Thyroid gland (tissue), 4 donors: ENCODE measurements around the gene ELOVL3. TPM values are rescaled to one million over a fixed set of nuclear protein-coding genes. Genes with fewer than 3 reads are reported as not detected.
"Not testable (repeated sequence)": the region's sequence is repeated elsewhere in the genome, so short reads cannot be mapped to it uniquely, and the experiment has no call there.

Source experiments
- DNase-seq, 2 donors: peaks; one replicate each; pipeline ENCODE4 v3.0.0-alpha.2; 2019
- H3K27ac ChIP-seq, 3 donors: fragments of 200-600 bp; sonication (generic); 1 replicate in 2 of 3; 2 replicates in 1 of 3; pipeline ENCODE4 v1.5.1; 2016 to 2019; ENCODE audit warnings: mild to moderate bottlenecking in 1 of 3, moderate library complexity in 1 of 3
- H3K27me3 ChIP-seq: fragments of 200-600 bp; sonication (generic); one replicate; pipeline ENCODE4 v1.5.1; 2019
- H3K36me3 ChIP-seq, 2 donors: fragments of 200-600 bp; sonication (generic); one replicate each; pipeline ENCODE4 v1.5.1; 2016 to 2019
- H3K4me1 ChIP-seq, 2 donors: fragments of 200-600 bp; sonication (generic); one replicate each; pipeline ENCODE4 v1.5.1; 2017 to 2019
- H3K4me3 ChIP-seq, 3 donors: fragments of 200-600 bp; sonication (generic); replicated peaks in 1 of 3; 1 replicate in 2 of 3; 2 replicates in 1 of 3; pipeline ENCODE4 v1.5.1; 2016; ENCODE audit warnings: mild to moderate bottlenecking in 1 of 3
- H3K9me3 ChIP-seq: fragments of 200-600 bp; sonication (generic); one replicate; pipeline ENCODE4 v1.5.1; 2017
- POLR2A ChIP-seq, 2 donors: fragments of 450-650 bp; IDR thresholded peaks; one replicate each; pipeline ENCODE4 v1.6.1; 2017; ENCODE audit warnings: antibody characterized with exemption in 2 of 2, mild to moderate bottlenecking in 2 of 2, moderate library complexity in 1 of 2
- WGBS, 2 donors: methylation state at CpG; one replicate each; pipeline ENCODE4 v1.1.5; 2017; 5-methylcytosine and 5-hydroxymethylcytosine counted together
- intact Hi-C: fragments of 100-400 bp; cut with DNase I; formaldehyde crosslinking; loops from one replicate; pipeline ENCODE4 v1.15.1; 2023
- total RNA-seq, 4 donors: library from RNA; depleted of rRNA; stranded (reverse); fragments of >200 nt; gene quantifications; one replicate each; pipeline ENCODE4 v1.2.3, GENCODE V29; 2016
- TF ChIP-seq, protein P1 (sequence below), 6 experiments: fragments of 200-600 bp in 3 of 6; fragments of 450-650 bp in 3 of 6; sonication (generic) in 3 of 6; IDR thresholded peaks; one replicate each; pipeline ENCODE4 v1.5.1; 2016 to 2019; ENCODE audit warnings: antibody characterized with exemption in 6 of 6, mild to moderate bottlenecking in 2 of 6, inconsistent platforms in 1 of 6, moderate library complexity in 1 of 6

The ELOVL3 gene
- total RNA-seq, 4 donors from 2014 or later = not detected

DNA sequence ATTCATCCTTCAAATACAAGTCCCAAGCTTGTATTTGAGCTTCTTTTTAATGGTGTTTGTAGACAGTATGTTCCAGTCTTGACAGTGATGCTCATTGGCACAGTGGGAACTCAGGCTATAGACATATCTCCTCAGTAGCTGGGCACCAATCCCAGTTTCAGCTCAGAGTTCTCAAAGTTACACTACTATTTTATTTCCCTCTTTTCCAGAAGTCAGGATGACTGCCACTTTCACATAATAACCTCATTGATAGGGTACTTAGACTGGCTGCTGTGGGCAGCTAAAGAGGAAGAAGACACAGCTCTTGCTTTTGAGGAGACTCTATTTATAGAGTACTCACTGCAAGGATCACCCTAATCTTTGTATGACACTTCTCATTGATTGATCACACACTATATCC, 21.6 kb downstream of the ELOVL3 start:
- Histone ChIP-seq H3K9me3 (no peaks in the 10 kb centered on the region), H3K27me3 (no peaks in the 10 kb centered on the region), H3K4me1 (peaks cover 24 to 37% of the 10 kb centered on the region in 2 donors), H3K36me3 (no peaks in the 10 kb centered on the region), H3K4me3 (no peak overlapping the region), H3K27ac (no peak overlapping the region)
- intact Hi-C loops = no loop called here
- no peak for DNase-seq
- TF ChIP-seq POLR2A (IDR thresholded peaks at IDR 0.05) = no peak
- TF ChIP-seq, protein P1, sequence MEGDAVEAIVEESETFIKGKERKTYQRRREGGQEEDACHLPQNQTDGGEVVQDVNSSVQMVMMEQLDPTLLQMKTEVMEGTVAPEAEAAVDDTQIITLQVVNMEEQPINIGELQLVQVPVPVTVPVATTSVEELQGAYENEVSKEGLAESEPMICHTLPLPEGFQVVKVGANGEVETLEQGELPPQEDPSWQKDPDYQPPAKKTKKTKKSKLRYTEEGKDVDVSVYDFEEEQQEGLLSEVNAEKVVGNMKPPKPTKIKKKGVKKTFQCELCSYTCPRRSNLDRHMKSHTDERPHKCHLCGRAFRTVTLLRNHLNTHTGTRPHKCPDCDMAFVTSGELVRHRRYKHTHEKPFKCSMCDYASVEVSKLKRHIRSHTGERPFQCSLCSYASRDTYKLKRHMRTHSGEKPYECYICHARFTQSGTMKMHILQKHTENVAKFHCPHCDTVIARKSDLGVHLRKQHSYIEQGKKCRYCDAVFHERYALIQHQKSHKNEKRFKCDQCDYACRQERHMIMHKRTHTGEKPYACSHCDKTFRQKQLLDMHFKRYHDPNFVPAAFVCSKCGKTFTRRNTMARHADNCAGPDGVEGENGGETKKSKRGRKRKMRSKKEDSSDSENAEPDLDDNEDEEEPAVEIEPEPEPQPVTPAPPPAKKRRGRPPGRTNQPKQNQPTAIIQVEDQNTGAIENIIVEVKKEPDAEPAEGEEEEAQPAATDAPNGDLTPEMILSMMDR (IDR thresholded peaks at IDR 0.05) = no peak

DNA sequence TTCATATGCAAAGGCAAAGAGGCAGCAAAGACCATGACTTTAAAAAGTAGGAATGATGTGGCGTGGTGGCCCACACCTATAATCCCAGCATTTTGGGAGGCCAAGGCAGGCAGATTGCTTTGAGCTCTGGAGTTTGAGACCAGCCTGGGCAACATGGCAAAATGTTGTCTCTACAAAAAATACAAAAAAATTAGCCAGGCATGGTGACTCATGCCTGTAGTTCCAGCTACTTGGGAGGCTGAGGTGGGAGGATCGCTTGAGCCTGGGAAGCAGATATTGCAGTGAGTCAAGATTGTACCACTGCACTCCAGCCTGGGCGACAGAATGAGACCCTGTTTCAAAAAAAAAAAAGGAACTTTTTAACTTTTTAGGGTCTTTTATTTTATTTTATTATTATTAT, 26.4 kb downstream of the ELOVL3 start:
- 95 to 96% methylated on average over 3 of the region's 3 CpGs for WGBS, 2 donors

DNA sequence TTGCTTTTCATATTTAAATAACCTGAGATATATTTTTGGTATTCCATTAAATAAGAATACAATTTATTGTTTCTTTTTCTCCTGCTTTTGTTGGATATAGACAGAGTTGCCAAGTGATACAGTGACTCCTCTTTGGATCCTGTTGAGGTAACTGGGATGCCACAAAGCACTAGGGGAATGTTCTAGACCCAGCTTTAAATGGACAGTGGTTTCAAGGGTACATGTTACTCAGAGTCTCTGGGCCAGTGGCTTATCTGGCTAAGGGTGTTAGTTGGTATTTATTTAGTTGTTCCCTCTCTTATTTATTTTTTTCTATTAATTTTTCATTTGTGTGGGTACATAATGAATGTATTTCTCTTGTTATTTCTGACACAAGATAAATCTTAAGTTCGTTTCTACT, 28.3 kb downstream of the ELOVL3 start:
- H3K36me3 ChIP-seq = peaks cover 0 to under 1% of the 10 kb centered on the region in 2 donors
- 78 to 85% methylated on average over 1 of the region's 1 CpG for WGBS, 2 donors
- no peaks in the 10 kb centered on the region for H3K9me3 ChIP-seq
- DNase-seq = no peak
- intact Hi-C loops = no loop called here
- H3K4me3 ChIP-seq = no peak overlapping the region
- no peaks in the 10 kb centered on the region for H3K4me1 ChIP-seq
- H3K27me3 ChIP-seq = no peaks in the 10 kb centered on the region
- TF ChIP-seq, protein P1 (IDR thresholded peaks at IDR 0.05) = no peak
- no peak for TF ChIP-seq POLR2A (IDR thresholded peaks at IDR 0.05)
- H3K27ac ChIP-seq = no peak overlapping the region

More for the DNA sequence above, 26.4 kb downstream of the ELOVL3 start:
- intact Hi-C loops, H3K27ac ChIP-seq, DNase-seq, H3K36me3 ChIP-seq, H3K9me3 ChIP-seq, H3K27me3 ChIP-seq, H3K4me3 ChIP-seq: not testable (repeated sequence)
- peaks cover 10 to 18% of the 10 kb centered on the region in 2 donors for H3K4me1 ChIP-seq

DNA sequence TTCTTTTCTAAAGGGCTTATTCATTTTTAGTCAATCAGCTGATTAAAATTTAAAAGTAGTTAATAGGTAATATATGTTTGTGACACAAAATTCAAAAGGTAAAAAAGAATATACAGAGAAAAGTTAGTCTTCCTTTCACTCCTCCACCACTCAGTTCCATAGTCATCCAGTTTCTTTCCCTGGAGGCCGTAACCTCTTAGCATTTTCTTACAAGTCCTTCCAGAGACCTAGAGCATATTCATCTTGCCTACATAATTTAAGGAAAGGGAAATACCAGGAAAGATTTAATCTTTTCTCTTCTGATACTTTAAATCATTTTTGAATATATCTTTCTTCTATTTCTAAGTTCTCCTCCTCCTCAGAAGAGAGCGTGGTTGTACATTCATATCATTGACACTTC, 29.3 kb downstream of the ELOVL3 start:
- intact Hi-C loops = no loop called here
- no peak for DNase-seq
- Histone ChIP-seq H3K4me3 (no peak overlapping the region), H3K4me1 (no peaks in the 10 kb centered on the region), H3K36me3 (peaks cover 0 to 8% of the 10 kb centered on the region in 2 donors), H3K27ac (no peak overlapping the region), H3K9me3 (no peaks in the 10 kb centered on the region), H3K27me3 (no peaks in the 10 kb centered on the region)
- 95 to 97% methylated on average over 2 of the region's 2 CpGs for WGBS, 2 donors
- TF ChIP-seq, protein P1 (IDR thresholded peaks at IDR 0.05) = no peak
- no peak for TF ChIP-seq POLR2A (IDR thresholded peaks at IDR 0.05)

DNA sequence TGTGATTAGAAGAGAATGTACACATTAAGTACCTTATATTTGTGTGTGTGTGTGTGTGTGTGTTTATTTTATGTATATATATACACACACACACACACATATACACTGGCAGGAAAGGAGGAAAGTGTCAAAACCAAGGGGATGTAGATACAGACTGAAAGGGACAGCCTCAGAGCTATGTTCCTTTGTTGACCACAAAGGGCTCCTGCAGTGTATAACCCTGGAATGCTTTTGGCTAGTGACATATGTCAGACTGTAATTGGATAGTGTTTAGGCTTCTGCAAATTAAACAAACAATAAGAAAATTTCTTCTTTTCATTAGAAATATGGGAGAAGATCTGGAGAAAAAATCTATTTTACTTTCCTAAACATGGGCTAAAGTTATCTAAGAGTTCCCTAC, 35.1 kb downstream of the ELOVL3 start:
- TF ChIP-seq, protein P1 (IDR thresholded peaks at IDR 0.05) = no peak
- TF ChIP-seq POLR2A (IDR thresholded peaks at IDR 0.05) = no peak
- peaks cover 5 to 21% of the 10 kb centered on the region in 2 donors for H3K4me1 ChIP-seq
- peaks cover 0 to 17% of the 10 kb centered on the region in 2 donors for H3K36me3 ChIP-seq
- H3K27ac ChIP-seq = no peak overlapping the region
- intact Hi-C loops = no loop called here
- H3K27me3 ChIP-seq = no peaks in the 10 kb centered on the region
- H3K4me3 ChIP-seq = no peak overlapping the region
- no peak for DNase-seq
- H3K9me3 ChIP-seq = no peaks in the 10 kb centered on the region

DNA sequence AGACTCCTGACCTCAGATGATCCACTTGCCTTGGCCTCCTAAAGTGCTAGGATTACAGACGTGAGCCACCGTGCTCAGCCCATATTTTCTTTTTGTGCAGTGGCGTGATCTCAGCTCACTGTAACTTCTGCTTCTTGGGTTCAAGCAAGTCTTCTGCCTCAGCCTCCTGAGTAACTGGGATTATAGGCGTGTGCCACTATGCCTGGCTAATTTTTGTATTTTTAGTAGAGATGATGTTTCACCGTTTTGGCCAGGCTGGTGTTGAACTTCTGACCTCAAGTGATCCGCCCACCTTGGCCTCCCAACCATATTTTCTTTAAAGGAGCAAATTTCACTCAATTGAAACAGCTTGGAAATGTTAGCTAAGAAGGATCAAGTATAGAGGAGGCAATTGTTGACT, 35.7 kb downstream of the ELOVL3 start:
- H3K27me3 ChIP-seq = no peaks in the 10 kb centered on the region
- intact Hi-C loops = no loop called here
- H3K27ac ChIP-seq = no peak overlapping the region
- DNase-seq = no peak
- peaks cover 5 to 27% of the 10 kb centered on the region in 2 donors for H3K4me1 ChIP-seq
- H3K9me3 ChIP-seq = no peaks in the 10 kb centered on the region
- TF ChIP-seq, protein P1 (IDR thresholded peaks at IDR 0.05) = no peak
- TF ChIP-seq POLR2A (IDR thresholded peaks at IDR 0.05) = no peak
- WGBS, 2 donors = 70 to 71% methylated on average over 6 of the region's 6 CpGs
- H3K36me3 ChIP-seq = peaks cover 0 to 17% of the 10 kb centered on the region in 2 donors
- H3K4me3 ChIP-seq = no peak overlapping the region
